H1 (cell line): ENCODE data around the gene RPSA. TPM values are rescaled to one million over a fixed set of nuclear protein-coding genes. Genes with fewer than 3 reads are reported as not detected.

Experiments used
- CTCF ChIA-PET: fragments of 300-600 bp; sonication (Branson Sonifier 250); formaldehyde crosslinking; loops from one replicate; lab custom pipeline; 2021; ENCODE audit not compliant: partially characterized antibody; lab: Charles Lee
- POLR2A ChIA-PET: fragments of 300-600 bp; sonication (Branson Sonifier 250); formaldehyde crosslinking; loops from one replicate; lab custom pipeline; 2021; ENCODE audit warnings: inconsistent platforms; ENCODE audit not compliant: partially characterized antibody; lab: Charles Lee
- DNase-seq, 2 experiments: peaks; one replicate each; pipeline versions ENCODE4 v3.0.0 to v3.0.0-alpha.2; 2010 to 2022; ENCODE audit warnings: low spot score in 2 of 2, low read depth in 1 of 2, mixed read lengths in 1 of 2
- FAIRE-seq: peaks from 2 replicates; lab custom pipeline; 2011; peaks lifted over from hg19 to GRCh38; lab: Jason Lieb, UNC
- H2AFZ ChIP-seq: 2 replicates; pipeline ENCODE4 v1.8.1; 2012; ENCODE audit warnings: low read length, inconsistent platforms
- H2AK5ac ChIP-seq: 2 replicates; pipeline ENCODE4 v1.6.1; 2013; ENCODE audit warnings: low read depth, low read length
- H2BK120ac ChIP-seq: replicated peaks from 2 replicates; pipeline ENCODE3; 2013; ENCODE audit warnings: low read depth, low read length, inconsistent platforms
- H2BK12ac ChIP-seq: 2 replicates; pipeline ENCODE4 v1.6.1; 2013; ENCODE audit warnings: low read depth, low read length
- H2BK15ac ChIP-seq: 2 replicates; pipeline ENCODE4 v1.6.1; 2013; ENCODE audit warnings: low read length
- H2BK20ac ChIP-seq: 2 replicates; pipeline ENCODE4 v1.6.1; 2013; ENCODE audit warnings: low read length
- H2BK5ac ChIP-seq: 2 replicates; pipeline ENCODE4 v1.6.1; 2013; ENCODE audit warnings: low read depth, low read length
- H3K14ac ChIP-seq: 2 replicates; pipeline ENCODE4 v1.6.1; 2013; ENCODE audit warnings: inconsistent platforms; ENCODE audit not compliant: insufficient read length
- H3K18ac ChIP-seq: 2 replicates; pipeline ENCODE4 v1.6.1; 2013; ENCODE audit warnings: low read length; ENCODE audit errors: extremely low read depth
- H3K23ac ChIP-seq: 2 replicates; pipeline ENCODE4 v1.6.1; 2013; ENCODE audit warnings: inconsistent platforms; ENCODE audit not compliant: insufficient read length
- H3K23me2 ChIP-seq: 2 replicates; pipeline ENCODE4 v1.6.1; 2013; ENCODE audit warnings: low read depth, low read length
- H3K27ac ChIP-seq: 2 replicates; pipeline ENCODE4 v1.6.1; 2011; ENCODE audit warnings: low read depth, low read length, inconsistent platforms
- H3K27me3 ChIP-seq, 4 experiments: replicated peaks in 1 of 4; 1 replicate in 1 of 4; 2 replicates in 3 of 4; pipeline versions ENCODE4 v1.6.1 to v1.8.1; 2011 to 2013; ENCODE audit warnings: low read length in 3 of 4, mild to moderate bottlenecking in 3 of 4, inconsistent platforms in 2 of 4, mixed read lengths in 2 of 4, moderate library complexity in 1 of 4; ENCODE audit not compliant: control insufficient read depth in 3 of 4, insufficient read depth in 3 of 4; ENCODE audit errors: extremely low read depth in 1 of 4
- H3K36me3 ChIP-seq, 4 experiments: 2 replicates each; pipeline versions ENCODE4 v1.6.1 to v1.8.1; 2011 to 2013; ENCODE audit warnings: mild to moderate bottlenecking in 4 of 4, low read length in 3 of 4, moderate library complexity in 2 of 4, control low read depth in 1 of 4, inconsistent platforms in 1 of 4; ENCODE audit not compliant: insufficient read depth in 4 of 4, control insufficient read depth in 2 of 4
- H3K4ac ChIP-seq: replicated peaks from 2 replicates; pipeline ENCODE3; 2013; ENCODE audit warnings: low read length, low read depth, mixed read lengths, inconsistent platforms; ENCODE audit not compliant: insufficient read length
- H3K4me1 ChIP-seq, 4 experiments: replicated peaks in 1 of 4; 1 replicate in 1 of 4; 2 replicates in 3 of 4; pipeline versions ENCODE4 v1.6.1 to v1.8.1; 2011 to 2013; ENCODE audit warnings: low read length in 3 of 4, inconsistent platforms in 2 of 4, mixed read lengths in 1 of 4; ENCODE audit not compliant: insufficient read depth in 4 of 4, control insufficient read depth in 3 of 4
- H3K4me2 ChIP-seq, 2 experiments: 2 replicates each; pipeline versions ENCODE4 v1.6.1 to v1.8.1; 2011 to 2013; ENCODE audit warnings: low read depth in 2 of 2, low read length in 2 of 2, control low read depth in 1 of 2, inconsistent platforms in 1 of 2, mild to moderate bottlenecking in 1 of 2; ENCODE audit not compliant: insufficient read depth in 1 of 2
- H3K4me3 ChIP-seq, 4 experiments: fragments of 200-600, 300-600 bp in 1 of 4; sonication (generic), shearing (Covaris generic), sonication (Bioruptor Twin) in 1 of 4; 2 replicates each; pipeline versions ENCODE4 v1.5.1 to v1.8.1; 2011 to 2016; ENCODE audit warnings: low read length in 4 of 4, low read depth in 3 of 4, control low read depth in 2 of 4, inconsistent platforms in 2 of 4, mild to moderate bottlenecking in 2 of 4, mixed read lengths in 1 of 4, moderate library complexity in 1 of 4; ENCODE audit not compliant: insufficient read depth in 2 of 4; ENCODE audit errors: extremely low read depth in 1 of 4
- H3K56ac ChIP-seq: replicated peaks from 2 replicates; pipeline ENCODE3; 2013; ENCODE audit warnings: low read depth, mild to moderate bottlenecking, mixed read lengths, low read length, inconsistent platforms; ENCODE audit not compliant: insufficient read length
- H3K79me1 ChIP-seq: 2 replicates; pipeline ENCODE4 v1.6.1; 2013; ENCODE audit warnings: low read depth, low read length, control low read depth
- H3K79me2 ChIP-seq, 2 experiments: 2 replicates each; pipeline versions ENCODE4 v1.6.1 to v1.8.1; 2012 to 2013; ENCODE audit warnings: low read length in 2 of 2, mild to moderate bottlenecking in 2 of 2, inconsistent platforms in 1 of 2; ENCODE audit not compliant: insufficient read depth in 2 of 2, control insufficient read depth in 1 of 2
- H3K9ac ChIP-seq, 4 experiments: replicated peaks in 1 of 4; 1 replicate in 1 of 4; 2 replicates in 3 of 4; pipeline versions ENCODE4 v1.6.1 to v1.8.1; 2011 to 2013; ENCODE audit warnings: low read depth in 3 of 4, low read length in 3 of 4, control low read depth in 2 of 4, mild to moderate bottlenecking in 2 of 4, moderate library complexity in 2 of 4, inconsistent platforms in 1 of 4; ENCODE audit errors: extremely low read depth in 1 of 4
- H3K9me3 ChIP-seq, 2 experiments: 2 replicates each; pipeline versions ENCODE4 v1.6.1 to v1.8.1; 2012 to 2013; ENCODE audit warnings: mild to moderate bottlenecking in 2 of 2, moderate library complexity in 2 of 2, control low read depth in 1 of 2, inconsistent platforms in 1 of 2, low read depth in 1 of 2, low read length in 1 of 2, mixed read lengths in 1 of 2; ENCODE audit not compliant: insufficient read depth in 2 of 2
- H4K20me1 ChIP-seq, 2 experiments: replicated peaks in 1 of 2; 2 replicates each; pipeline versions ENCODE3 to v1.8.1; 2011 to 2013; ENCODE audit warnings: inconsistent platforms in 2 of 2, low read length in 2 of 2, mild to moderate bottlenecking in 1 of 2; ENCODE audit not compliant: insufficient read depth in 2 of 2, control insufficient read depth in 1 of 2
- H4K5ac ChIP-seq: 2 replicates; pipeline ENCODE4 v1.6.1; 2013; ENCODE audit warnings: low read length, low read depth, mixed read lengths, inconsistent platforms; ENCODE audit not compliant: insufficient read length
- H4K8ac ChIP-seq: 2 replicates; pipeline ENCODE4 v1.8.0; 2013; ENCODE audit warnings: mild to moderate bottlenecking, moderate library complexity, low read length, inconsistent platforms; ENCODE audit not compliant: insufficient read depth; ENCODE audit errors: extremely low read depth
- H4K91ac ChIP-seq: replicated peaks from 2 replicates; pipeline ENCODE3; 2013; ENCODE audit warnings: low read length, mixed read lengths, inconsistent platforms; ENCODE audit not compliant: insufficient read length
- CHD1 ChIP-seq: IDR thresholded peaks from 2 replicates; pipeline ENCODE4 v1.6.1; 2012; ENCODE audit warnings: low read depth, low read length, improper control_type of control experiment
- EP300 ChIP-seq, 2 experiments: IDR thresholded peaks; 1 replicate in 1 of 2; 2 replicates in 1 of 2; pipeline ENCODE4 v1.6.1; 2011 to 2012; ENCODE audit warnings: low read depth in 2 of 2, low read length in 2 of 2, mild to moderate bottlenecking in 2 of 2, borderline replicate concordance in 1 of 2, inconsistent platforms in 1 of 2, moderate library complexity in 1 of 2
- POLR2A ChIP-seq, 2 experiments: IDR thresholded peaks; 1 replicate in 1 of 2; 2 replicates in 1 of 2; pipeline ENCODE4 v1.6.1; 2011; ENCODE audit warnings: low read depth in 2 of 2, low read length in 2 of 2, mild to moderate bottlenecking in 2 of 2; ENCODE audit errors: control extremely low read depth in 1 of 2
- RNF2 ChIP-seq: fragments of 200-900, 300-1000 bp; sonication (generic); IDR thresholded peaks from 2 replicates; pipeline ENCODE4 v1.7.1; 2016; ENCODE audit warnings: borderline replicate concordance, low read depth, mild to moderate bottlenecking, antibody characterized with exemption, low read length; ENCODE audit not compliant: poor library complexity, severe bottlenecking; ENCODE audit errors: missing control alignments
- WGBS, 2 experiments: shearing (Covaris generic) in 1 of 2; methylation state at CpG; one replicate each; pipeline versions ENCODE4 v1.1.6 to v1.1.7; 2013 to 2015; ENCODE audit warnings: low lambda C conversion rate in 2 of 2, mixed read lengths in 2 of 2, inconsistent platforms in 1 of 2, low coverage in 1 of 2, missing lambda C conversion rate in 1 of 2; ENCODE audit not compliant: insufficient replicate concordance in 2 of 2, insufficient coverage in 1 of 2, insufficient read length in 1 of 2; ENCODE audit errors: extremely low coverage in 1 of 2, missing lambda C conversion rate in 1 of 2; 5-methylcytosine and 5-hydroxymethylcytosine counted together
- polyA plus RNA-seq, 7 experiments: library from polyadenylated mRNA; depleted of rRNA in 3 of 7; stranded (reverse) in 5 of 7; unstranded in 2 of 7; fragments of >200 nt in 5 of 7; fragments of 200-250 nt in 2 of 7; gene quantifications; 1 replicate in 5 of 7; 2 replicates in 1 of 7; 4 replicates in 1 of 7; pipeline versions ENCODE4 v1.2.1 to v1.2.3, GENCODE V29; 2011 to 2013; ENCODE audit warnings: missing spikeins in 2 of 7, mixed read lengths in 2 of 7
- total RNA-seq: library from RNA; stranded (reverse); fragmentation: NEBNext Ultra II Directional; extraction: Animal tissue kit (Norgen Biotek cat#: 25700); gene quantifications from 2 replicates; pipeline ENCODE4 v1.2.1, GENCODE V29; 2021

Gene RPSA
- total and polyA plus RNA-seq, 2 of the 8 experiments (the other 6 are each of a cell fraction or from before 2014, with no cell fraction given), result 2,661 to 7,468 TPM

DNA sequence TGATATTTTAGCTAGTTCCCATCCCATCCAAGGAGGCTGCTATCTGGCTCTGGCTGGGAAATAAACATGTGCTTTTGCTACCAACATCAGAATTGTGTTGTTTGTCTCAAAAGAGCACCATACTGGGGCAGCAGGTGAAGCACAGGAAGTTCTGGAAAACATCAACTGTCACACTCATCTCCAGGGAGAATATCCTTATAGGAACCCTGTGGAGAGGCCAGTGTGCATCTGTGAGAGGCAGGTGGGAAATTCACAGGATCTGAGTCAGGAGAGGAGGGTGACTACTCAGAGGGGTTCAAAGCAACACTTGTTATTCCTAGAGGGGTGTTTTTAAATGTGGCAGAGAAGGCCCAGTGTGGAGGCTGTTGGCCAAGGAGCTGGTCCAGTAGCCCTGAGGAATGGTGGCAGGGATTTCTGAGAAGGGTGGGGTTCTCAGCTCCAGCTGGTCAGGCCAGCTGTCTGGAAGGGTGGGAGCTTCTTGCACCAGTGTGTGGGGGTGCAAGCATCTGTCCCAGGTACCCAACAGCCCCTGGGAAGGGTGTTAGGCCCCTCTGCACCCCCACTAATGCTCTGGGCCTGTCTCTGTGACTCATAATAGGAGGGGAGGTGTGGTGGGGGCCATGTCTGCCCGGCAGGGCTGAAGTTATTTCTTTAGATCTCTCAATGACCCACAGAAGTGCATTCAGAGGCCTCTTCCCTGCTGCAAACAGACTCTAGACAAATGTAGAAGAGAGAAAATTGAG is 28.7 kb downstream of the RPSA start:
- no peak overlapping the region for H2AFZ ChIP-seq
- H3K79me1 ChIP-seq, result no peaks in the 10 kb centered on the region
- no peaks in the 10 kb centered on the region for H3K27me3 ChIP-seq
- H3K4me2 ChIP-seq, result no peak overlapping the region
- no peak overlapping the region for H2BK20ac ChIP-seq
- TF ChIP-seq POLR2A (IDR thresholded peaks at IDR 0.05; ENCODE audit: control extremely low read depth in 1 of 2, low read depth in 2 of 2, low read length in 2 of 2) (no peak), CHD1 (no peak), RNF2 (no peak), EP300 (IDR thresholded peaks at IDR 0.05; ENCODE audit: borderline replicate concordance in 1 of 2, low read depth in 2 of 2, low read length in 2 of 2) (no peak)
- H3K4me3 ChIP-seq, result no peak overlapping the region
- no peaks in the 10 kb centered on the region for H3K23me2 ChIP-seq
- FAIRE-seq (no peak), DNase-seq (no peak)
- H4K8ac ChIP-seq, result no peak overlapping the region
- H3K9me3 ChIP-seq, result no peaks in the 10 kb centered on the region
- H2BK15ac ChIP-seq, result no peak overlapping the region
- H3K9ac ChIP-seq, result no peak overlapping the region
- ChIA-PET CTCF (interaction anchor here (1.6 to 8.1 kb wide), 4 partner anchors 8 to 63 kb away, joined by 4 to 36 read pairs (median 8); no protein-coding TSS in a partner anchor), POLR2A (interaction anchor here (3.4 to 13.1 kb wide), 2 partner anchors 21 to 27 kb away, joined by 25 to 141 read pairs; partner anchors contain the start of gene RPSA)
- H2BK120ac ChIP-seq, result no peak overlapping the region
- H3K18ac ChIP-seq, result no peak overlapping the region
- H3K56ac ChIP-seq, result no peak overlapping the region
- no peak overlapping the region; the same call in 1 of the 2 replicates for H2BK5ac ChIP-seq
- no peaks in the 10 kb centered on the region for H4K20me1 ChIP-seq
- 63% methylated on average over 1 of the region's 1 CpG; no CpG with 5 or more reads in 1 of the 2 experiments for WGBS, 2 experiments
- no peak overlapping the region for H4K91ac ChIP-seq
- H3K4me1 ChIP-seq, result no peaks in the 10 kb centered on the region
- no peak overlapping the region for H3K23ac ChIP-seq
- H3K36me3 ChIP-seq, result no peaks in the 10 kb centered on the region
- H3K14ac ChIP-seq, result no peak overlapping the region
- H2AK5ac ChIP-seq, result no peak overlapping the region
- no peak overlapping the region for H3K27ac ChIP-seq
- no peak overlapping the region for H2BK12ac ChIP-seq
- no peak overlapping the region for H4K5ac ChIP-seq
- H3K79me2 ChIP-seq, result no peaks in the 10 kb centered on the region
- no peak overlapping the region for H3K4ac ChIP-seq
